HG03521 (cell line): ENCODE data around the gene LIPG.

ENCODE experiments used
- ATAC-seq: cut with Tn5 transposase; IDR thresholded peaks from one replicate; pipeline ENCODE4 v1.9.1; 2021; ENCODE audit warnings: mild to moderate bottlenecking, moderate library complexity; ENCODE audit not compliant: unreplicated experiment

LIPG gene

DNA sequence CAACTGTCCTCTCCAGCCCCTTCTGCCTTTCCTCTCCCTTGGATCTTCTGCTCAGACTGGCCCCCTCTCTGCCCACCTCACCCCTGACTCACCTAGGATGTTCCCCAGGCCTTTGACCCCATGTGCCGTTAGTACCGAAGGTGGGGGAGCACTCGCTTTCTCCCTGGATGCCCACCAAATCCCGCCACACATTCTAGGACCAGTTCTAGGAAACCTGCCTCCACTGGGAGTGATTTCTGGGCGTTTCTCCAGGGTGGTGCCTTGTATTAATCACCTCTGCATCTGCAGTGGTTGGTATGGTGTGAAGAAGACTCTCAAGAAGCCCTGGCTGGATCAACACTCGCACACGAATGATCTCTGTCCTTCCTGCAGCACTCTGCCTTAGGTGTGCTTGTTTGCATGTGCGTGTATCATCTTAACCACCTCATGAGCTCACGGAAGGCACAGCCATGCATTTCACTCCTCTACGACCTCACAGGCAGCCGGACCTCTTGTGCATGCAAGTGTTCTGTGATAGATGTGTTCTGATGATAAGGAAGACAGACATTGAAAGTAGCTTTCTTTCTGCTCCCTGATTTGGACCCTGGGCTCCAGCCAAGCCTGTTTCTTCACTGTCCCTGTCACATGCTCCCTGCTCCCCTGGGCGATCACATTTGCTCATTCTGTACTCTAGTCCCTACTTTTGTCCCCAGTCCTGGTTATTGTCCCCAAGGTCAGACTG lies 69.4 kb downstream of the LIPG start:
- ATAC-seq, result no peak

DNA sequence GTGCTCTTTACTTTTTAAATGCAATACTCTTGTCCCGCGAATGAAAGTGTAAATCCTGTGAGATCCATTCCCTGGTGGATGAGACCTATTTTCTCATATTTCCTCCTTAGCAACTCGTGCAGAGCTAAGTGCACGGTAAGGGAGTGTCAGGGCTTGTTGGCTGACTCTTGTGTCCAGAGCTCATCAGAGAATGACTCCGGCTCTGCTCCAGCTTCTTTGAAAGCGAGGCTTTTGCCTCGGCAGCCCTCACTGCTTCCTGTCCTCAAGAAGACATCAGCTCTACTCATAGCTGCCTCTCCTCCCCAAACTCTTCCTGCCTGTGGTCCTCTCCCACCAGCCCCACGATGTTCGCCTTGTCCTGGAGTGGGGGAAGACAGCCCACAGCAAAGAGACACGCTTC lies 70.7 kb downstream of the LIPG start:
- no peak for ATAC-seq

DNA sequence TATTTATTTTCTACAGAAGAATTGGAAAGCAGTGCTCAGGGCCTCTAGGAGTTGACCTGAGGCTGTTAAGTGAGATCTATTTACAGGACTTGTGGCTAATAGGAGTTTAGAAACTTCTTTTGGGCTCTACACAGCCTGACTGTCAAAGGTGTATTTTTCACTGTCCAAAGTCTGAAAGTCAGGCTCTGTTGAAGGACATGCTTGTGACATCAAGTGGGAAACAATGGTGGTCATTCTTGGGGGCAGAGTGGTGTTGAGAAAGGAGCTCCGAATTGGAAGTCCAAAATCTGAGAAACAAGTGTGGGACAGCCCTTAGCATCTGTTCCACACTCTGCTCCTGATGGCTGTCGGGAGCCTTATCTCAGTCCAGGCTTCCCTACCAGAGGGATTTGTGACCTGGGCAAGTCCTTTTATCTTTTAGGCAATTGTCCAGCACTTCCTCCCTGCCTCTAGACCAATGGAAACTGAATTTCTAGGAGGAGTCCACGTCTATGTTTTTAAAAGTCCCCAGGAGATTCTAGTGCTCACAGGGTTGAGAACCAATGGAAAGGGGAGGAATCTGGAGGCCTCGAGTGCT lies 76.4 kb downstream of the LIPG start:
- ATAC-seq, result no peak

DNA sequence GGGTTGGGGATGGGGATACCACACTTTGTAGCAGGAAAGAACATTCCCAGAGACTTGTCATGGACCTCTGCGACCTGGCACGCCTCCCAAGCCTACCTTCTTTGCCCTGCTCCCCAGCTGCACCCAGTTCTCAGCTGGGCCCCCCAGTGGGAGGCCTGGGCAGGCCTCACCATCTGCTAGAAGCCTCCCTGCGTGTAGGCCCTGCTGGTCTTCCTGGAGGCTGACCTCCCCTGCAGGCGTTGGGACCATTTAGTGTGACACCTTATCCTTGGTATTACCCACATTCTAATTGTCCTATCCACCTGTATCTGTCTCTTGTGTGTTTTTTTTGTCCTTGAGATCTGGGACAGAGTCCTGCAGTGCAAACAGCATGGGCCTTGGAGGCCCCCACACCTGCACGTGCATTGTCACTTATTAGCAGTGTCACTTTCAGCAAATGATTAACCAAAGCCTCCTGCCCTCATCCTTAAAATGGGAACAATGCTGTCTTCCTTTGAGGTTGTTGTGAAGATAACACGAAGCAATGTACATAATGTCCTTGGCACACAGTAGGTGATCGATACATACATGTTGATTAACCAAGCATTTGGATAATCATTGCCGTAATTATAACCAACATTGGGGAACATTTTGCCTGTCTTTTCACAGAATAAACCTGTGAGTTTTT lies 77.2 kb downstream of the LIPG start:
- no peak for ATAC-seq

DNA sequence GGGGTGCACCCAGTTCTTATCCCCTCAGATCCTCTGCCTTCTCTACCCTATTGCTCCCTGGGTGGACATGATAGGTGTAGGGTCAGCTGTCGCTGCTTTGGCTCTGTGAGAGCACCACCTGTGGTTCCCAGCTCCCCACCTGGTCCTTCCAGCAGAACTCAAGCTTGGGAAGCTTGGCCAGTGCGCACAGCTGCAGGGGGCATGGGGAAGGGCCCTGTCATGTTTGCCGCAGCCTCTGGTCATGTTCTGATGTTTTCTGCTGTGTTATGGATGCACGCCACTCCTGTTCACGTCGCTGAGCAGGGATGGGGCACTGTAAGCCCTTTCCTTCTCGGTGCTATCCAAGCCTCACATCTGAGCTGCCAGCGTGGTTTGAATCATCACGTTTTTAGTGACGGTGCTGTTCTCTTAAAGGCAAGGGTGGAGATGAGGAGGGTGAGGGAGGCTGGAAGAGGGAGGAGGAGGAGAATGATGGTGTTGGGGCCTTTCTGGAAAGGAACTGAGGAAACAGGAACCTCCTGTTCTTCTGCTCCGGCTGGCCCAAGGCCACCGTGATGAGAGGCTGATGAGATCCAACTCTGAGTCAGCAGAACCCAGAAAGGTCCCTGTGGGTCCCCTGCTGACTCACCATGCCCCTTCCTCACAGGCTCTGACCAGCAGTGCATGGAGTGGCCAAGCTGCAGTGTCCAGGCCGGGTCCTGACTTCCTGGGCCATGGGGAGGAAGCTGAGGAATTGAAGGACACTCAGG lies 78.0 kb downstream of the LIPG start:
- no peak for ATAC-seq

DNA sequence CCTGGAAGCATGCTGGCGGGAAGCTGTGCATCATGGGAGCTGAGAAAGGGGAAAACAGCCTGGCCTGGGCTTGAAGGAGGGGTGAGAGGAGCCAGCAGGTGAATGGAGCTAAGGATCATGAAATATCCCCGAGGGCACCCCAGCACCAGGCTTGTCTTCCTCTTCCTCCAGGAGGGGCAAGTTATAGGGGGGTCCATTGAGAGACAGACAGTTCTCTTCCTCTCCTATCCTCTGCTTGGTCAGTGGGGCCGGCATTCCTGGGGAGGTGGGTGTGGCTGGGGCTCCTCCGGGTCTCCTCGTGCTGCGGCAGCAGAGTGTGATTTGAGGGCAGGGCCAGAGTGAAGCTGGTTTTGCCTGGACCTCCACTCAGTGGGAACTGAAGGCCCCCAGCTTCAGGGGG lies 78.9 kb downstream of the LIPG start:
- ATAC-seq, result no peak

DNA sequence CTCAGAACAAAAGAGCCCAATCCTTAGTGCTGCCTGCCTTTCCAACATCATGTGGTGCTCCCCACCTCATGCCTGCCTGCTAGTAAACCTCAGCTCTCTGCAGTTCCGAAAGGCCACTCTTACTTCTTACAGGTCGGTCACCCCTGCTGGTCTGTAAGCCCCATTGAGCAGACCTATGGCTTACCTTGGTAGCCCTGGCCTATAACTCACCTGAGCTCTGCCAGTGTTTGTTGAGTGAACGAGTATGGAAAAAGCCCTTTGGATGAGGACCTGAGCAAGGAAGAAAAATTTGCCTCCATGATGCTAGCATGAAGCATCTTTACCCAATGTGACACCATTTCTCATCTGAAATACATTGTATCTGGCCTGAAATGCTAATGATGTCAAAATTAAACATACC lies 83.3 kb downstream of the LIPG start:
- no peak for ATAC-seq

DNA sequence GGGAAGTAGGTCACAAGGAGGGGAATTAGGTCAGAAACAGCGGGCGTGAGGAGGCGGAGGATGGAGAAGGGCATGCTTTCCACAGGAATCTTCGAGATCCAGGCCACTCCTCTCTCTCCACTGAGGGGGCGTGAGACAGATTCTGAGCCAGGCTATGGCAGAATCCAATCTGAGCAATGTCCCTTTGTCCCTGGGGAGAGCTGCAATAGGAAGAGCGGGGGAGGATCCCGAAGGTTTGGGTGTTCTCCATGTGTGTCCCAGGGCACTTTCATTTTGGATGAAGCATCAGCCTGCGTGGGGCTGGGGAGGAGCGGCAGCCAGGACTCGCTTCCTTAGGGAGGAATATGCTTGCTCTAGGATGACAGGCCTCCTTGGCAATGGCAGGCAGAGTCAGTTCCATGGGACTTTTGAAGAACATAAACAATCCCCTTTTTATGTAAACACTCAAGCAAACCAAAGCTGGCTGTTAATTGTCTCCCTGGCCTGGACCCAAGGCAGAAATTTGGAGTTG lies 84.0 kb downstream of the LIPG start:
- ATAC-seq, result no peak

DNA sequence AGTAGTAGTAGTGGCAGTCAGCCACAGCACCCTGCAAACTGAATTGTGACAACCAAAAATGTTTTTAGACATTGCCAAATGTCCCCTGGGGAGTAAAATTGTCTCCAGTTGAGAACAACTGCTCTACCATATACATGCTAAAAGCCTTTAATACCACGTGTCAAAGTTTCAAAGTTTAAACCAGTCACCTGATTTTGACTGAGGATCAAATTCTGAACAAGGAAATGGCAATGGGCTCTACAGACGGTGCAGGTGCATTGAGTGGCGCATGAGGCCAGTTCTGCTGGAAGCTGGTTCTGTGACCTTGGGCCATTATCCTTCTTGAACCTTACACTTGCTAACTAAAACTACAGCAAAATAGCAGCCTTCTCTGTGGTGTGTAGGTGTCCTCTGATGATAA lies 85.0 kb downstream of the LIPG start:
- no peak for ATAC-seq

DNA sequence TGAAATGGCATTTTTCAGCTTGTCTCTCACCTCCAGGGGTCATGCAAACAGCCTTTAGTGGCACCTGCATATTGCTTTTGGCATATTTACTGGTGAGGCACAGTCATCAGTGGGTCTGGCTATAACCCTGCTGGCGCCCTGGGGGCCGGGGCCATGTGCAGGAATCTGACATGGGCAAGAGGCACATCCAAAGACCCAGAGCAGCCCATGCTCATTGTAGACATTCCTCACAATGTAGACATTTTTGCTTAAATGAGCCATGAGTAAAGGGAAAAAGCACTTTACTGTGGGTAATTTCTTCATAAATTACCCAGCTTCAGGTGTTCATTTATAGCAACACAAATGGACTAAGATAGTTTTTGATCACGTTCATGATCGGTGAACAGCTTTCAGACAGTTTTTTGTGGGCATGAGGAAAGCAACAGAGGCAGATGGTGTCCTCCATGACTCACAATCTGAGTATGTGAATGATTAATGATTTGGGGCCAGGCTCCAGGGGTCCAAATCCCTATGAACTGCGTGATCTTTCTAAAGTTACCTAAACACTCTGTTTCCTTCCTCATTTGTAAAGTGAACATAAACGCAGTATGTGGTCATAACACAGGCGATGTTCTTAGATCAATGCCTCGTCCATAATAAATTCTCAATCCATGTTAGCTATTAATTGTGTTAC lies 85.8 kb downstream of the LIPG start:
- ATAC-seq, result no peak

DNA sequence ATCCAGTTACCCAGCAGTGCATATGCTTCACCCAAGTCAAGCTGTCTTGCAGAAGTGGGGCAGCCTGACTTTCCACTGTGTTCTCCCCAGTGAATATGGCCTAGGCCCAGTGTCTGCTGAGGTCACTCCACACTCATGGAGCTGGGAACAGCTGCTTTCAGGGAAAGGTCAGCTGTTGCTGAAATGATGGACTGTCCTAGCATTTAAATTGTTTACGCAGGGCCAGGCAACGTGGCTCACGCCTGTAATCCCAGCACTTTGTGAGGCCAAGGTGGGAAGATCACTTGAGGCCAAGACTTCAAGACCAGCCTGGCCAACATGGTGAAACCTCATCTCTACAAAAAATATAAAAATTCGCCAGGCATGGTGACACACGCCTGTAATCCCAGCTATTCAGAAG lies 86.5 kb downstream of the LIPG start:
- no peak for ATAC-seq
